A172 (cell line): Measurements from ENCODE around the gene SPATA31E1. TPM values are rescaled to one million over a fixed set of nuclear protein-coding genes. Genes with fewer than 3 reads are reported as not detected.
"Not testable (repeated sequence)": the region's sequence is repeated elsewhere in the genome, so short reads cannot be mapped to it uniquely, and the experiment has no call there.

Source experiments
- DNase-seq: peaks from one replicate; pipeline ENCODE4 v3.0.0-alpha.2; 2015; ENCODE audit warnings: low spot score
- total RNA-seq: library from RNA; depleted of rRNA; stranded (reverse); fragments of >200 nt; shearing (Covaris generic); gene quantifications from 2 replicates; pipeline ENCODE4 v1.2.3, GENCODE V29; 2014

The SPATA31E1 gene
- total RNA-seq, 1 experiment from 2014 or later, result not detected

DNA sequence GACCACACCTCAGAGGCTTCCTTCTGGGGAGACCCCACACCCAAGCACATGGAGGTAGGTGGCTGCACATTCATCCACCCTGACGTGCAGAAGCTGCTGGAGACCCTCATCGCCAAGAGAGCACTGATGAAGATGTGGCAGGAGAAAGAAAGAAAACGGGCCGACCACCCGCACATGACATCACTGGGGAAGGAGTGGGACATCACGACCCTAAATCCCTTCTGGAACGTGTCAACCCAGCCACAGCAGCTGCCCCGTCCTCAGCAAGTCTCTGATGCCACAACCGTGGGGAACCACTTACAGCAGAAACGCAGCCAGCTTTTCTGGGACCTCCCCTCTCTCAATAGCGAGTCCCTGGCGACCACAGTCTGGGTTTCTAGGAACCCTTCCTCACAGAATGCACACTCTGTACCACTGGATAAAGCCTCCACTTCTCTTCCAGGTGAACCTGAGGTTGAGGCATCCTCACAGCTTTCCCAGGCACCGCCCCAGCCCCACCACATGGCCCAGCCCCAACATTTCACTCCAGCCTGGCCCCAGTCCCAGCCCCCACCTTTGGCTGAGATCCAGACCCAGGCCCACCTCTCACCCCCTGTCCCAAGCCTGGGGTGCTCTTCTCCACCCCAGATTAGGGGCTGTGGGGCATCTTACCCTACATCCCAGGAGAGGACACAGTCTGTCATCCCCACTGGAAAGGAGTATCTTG, 3.0 kb downstream of the SPATA31E1 start:
- no peak for DNase-seq

DNA sequence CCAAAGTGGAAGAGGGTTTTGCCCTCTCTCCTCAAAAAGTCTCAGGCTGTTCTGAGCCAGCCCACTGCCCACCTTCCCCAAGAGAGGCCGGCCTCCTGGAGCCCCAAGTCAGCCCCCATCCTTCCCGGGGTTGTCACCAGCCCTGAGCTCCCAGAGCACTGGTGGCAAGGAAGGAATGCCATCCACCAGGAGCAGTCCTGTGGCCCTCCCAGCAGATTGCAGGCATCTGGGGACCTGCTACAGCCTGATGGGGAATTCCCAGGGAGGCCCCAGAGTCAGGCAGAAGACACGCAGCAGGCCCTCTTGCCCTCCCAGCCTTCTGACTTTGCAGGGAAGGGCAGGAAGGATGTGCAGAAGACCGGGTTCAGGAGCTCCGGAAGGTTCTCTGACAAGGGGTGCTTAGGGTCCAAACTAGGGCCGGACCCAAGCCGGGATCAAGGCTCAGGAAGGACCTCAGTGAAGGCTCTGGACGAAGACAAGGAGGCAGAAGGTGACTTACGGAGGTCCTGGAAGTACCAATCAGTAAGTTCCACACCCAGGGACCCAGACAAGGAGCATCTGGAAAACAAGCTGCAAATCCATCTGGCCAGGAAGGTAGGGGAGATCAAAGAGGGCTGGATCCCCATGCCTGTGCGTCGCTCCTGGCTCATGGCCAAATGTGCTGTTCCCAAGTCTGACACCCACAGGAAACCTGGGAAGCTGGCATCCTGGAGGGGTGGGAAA, 3.7 kb downstream of the SPATA31E1 start:
- DNase-seq, result no peak

- no peak for DNase-seq
Observed at GRCh38 chr9:87886933-87887505, 4.3 kb downstream of the SPATA31E1 start.

GRCh38 chr9:87887661-87888480, 5.2 kb downstream of the SPATA31E1 start:
- no peak for DNase-seq

DNA sequence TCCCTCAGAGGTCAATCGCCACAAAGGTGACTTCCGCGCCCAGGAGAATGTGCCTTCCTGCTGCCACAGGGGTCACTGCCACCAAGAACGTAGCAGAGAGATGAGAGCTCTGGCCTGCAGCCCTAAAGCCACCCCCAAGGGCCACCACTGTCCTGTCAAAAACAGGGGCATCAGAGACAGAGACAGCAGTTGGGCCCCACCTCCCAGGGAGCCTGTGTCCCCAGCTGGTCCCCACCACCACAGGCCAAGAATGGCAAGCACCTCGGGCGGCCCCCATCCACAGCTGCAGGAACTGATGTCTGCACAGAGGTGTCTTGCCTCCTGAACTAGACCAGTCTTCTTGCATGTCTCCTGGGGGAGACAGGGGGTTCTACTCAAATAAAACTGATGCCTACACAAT, 5.8 kb downstream of the SPATA31E1 start:
- DNase-seq, result no peak

DNA sequence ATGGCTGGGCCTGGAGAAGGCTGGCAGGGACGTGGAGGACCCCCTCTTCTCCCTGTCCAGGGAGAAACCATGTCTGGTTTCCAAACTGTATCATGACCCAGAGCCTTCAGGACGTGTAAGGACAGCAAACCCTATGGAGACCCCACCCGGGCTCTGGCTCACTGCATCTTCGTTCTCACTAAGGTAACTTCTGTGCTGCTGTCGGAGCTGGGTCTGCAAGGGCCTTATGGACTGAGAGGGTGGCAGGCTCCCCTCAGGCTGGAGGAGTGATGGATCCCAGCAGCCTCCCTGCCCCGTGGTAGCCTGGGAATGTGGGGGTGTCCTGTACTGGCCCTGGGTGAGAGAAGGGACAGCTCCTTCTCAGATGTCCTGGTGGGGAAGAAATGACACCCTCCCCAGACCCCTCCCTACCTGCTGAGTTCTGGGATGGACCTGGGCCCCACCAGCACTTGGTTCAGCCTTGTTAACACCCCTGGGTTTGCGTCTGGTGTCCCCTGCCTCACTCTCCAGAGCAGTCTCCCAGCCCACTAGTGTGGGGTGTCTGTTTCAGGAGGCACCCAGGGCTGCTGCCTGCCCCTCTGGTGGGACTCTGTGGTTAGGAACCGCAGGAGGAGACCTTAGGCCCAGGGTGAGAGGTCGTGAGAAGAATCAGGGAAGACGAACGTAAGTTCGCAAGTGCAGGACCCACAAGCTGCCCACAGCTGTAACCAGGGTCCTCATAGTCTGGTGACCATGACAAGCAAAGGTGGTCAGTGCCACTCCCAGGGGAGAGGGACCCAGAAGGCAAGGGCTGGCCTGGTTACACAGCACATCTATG, 6.6 kb downstream of the SPATA31E1 start:
- DNase-seq, result no peak

DNA sequence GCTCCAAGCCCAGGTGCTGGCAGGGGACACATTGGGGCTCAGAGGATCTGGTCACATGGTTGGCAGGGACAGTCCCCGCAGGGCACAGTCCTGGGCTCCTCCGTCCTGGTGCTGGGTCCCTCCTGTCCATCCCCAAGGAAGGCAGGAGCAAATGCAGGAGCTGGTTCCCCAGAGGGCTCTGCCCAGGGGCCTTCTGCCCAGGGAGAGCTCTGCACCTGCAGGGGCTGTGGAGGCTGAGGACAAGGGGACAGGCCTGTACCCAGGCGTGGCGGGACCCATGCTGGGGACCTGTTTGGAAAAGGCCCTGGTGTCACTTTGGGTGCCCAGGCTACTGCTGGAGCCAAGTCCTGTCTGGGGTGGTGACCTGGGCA, 7.2 kb downstream of the SPATA31E1 start:
- no peak for DNase-seq

DNA sequence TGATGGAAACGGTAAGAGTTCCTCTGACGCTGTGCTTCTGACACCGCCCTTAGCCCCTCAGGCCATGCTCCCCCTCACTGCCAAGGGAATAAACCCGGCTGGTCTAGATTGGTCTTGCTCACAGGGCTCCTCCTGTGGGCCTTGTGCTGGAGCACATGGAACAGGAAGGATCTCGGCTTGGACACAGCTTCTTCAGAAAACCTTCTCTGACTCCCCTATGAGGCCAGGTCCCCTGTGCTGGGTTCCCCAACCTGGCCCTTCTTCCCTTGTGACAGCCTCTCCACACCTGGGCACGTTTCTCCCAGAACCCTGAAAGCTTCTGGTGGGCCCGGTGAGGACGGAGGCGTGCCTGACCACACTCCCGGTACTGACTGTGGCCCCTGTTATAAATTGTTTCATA, 8.2 kb downstream of the SPATA31E1 start:
- no peak for DNase-seq

DNA sequence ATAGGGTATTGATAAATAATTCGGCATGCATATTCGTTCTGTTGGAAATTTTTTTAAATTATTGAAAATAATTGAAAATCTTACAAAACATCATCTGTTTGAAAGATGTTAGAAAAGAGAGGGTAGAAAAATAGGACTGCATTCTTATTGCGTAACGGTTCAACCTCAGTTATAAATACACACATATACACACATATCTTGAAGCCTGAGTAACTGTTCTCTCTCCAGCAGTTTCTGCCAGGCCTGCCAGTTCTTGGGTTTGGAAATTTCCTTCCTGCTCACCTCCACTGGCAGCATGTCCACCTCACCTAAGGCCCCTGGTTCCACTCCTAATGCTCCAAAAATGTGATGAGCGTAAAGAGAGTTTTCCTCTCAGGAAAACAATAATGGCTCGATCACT, 9.1 kb downstream of the SPATA31E1 start:
- no peak for DNase-seq

GRCh38 chr9:87892956-87893355, 10.3 kb downstream of the SPATA31E1 start:
- no peak for DNase-seq

DNA sequence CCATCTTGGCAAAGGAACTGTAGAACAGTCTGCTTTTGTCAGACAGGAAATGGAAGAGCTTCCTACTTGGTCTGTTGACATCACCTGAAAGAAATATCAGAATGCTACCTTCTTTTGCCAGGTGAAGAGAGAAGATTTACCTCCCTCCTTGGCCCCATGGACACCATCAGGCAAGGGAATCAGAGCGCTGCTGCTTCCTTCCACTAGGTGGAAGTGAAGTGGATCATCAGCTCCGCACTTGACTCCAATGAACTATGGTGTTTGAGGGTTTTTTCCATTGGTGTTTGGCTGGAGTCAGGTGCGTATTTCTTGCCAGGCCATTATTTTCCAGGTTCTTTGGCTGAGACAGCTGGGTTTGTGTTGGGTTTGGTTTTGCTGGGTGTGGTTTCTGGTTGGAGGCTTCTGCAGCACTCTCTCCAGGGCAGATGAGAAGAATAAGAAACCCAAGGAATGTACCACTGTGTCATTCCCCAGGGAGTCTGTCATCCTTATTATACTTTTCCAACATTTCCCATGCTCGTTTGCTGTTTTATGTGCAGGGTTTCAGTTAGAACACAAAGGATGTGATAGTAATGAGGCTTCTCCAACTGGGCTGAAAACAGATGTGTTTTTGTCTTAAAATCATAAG, 12.4 kb downstream of the SPATA31E1 start:
- DNase-seq, result no peak

DNA sequence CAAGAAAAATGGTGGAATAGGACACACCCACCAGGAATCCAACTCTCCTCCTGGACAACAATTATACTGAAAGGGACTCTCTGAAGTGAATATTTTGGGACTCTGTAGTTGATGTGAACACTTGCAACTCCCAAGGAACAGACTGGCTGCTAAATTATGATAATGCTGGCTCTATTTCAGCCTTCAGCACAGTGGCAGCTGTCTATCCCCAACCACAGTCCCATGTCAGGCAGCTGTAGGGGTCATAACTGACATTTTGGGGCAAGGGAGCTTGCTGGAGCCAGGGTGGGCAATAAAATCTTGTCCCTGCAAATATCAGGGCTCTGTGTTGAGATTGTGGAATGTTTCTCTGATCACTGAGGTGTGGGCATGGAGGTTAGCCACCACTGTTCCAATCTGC, 14.2 kb downstream of the SPATA31E1 start:
- DNase-seq, result no peak

GRCh38 chr9:87898151-87898550, 15.5 kb downstream of the SPATA31E1 start:
- peak; percentile 54 for DNase-seq

GRCh38 chr9:87902371-87902770, 19.7 kb downstream of the SPATA31E1 start:
- DNase-seq, result not testable (repeated sequence)

DNA sequence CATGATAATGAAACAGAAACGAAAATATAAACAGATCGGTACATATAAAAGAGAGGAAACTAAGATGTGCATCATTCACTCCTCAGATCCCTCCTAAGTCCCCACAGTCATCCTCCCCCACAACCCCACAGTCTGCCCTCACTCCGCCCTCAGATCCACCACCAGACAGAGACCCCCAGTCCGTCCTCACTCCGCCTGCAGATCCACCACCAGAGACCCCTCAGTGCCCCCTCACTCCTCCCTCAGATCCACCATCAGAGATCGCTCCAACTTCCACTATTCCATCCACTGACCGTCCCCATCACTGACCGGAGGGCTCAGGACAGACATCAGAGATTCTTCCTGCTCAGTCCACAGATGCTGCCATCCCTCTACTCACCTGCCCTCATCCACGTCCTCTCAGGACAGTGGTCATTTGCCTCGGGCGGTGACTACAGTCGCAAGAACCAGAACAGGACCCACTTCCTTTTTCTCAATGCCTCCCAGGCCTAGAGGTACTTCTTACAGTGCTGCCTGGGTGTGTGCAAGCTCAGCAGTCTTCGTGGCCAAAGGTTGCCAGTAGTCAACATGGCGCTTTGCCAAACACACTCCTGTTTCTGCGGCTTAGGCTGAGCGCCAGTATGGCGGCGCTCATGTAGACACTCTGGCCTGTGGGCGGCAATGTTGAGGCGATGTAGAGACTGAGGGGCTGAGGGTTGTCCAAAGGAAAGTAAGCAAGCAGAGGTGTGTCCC, 26.8 kb downstream of the SPATA31E1 start:
- DNase-seq, result no peak

DNA sequence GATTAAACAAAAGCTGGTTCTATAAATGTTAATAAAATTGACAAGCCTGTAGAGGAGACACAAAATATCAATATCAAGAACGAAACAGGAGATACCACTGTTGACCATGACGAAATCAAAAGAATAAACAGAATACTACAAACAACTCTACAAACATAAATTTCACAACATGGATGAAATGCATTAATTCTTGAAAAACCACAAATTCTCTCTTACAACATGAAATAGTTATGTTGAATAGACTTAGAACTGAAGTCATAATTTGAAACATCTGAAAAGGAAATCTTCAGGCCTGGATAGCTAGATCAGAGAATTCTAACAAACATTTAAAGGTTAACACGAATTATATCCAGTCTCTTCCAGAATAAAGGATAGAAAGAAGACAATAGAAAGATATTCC, 28.1 kb downstream of the SPATA31E1 start:
- no peak for DNase-seq

DNA sequence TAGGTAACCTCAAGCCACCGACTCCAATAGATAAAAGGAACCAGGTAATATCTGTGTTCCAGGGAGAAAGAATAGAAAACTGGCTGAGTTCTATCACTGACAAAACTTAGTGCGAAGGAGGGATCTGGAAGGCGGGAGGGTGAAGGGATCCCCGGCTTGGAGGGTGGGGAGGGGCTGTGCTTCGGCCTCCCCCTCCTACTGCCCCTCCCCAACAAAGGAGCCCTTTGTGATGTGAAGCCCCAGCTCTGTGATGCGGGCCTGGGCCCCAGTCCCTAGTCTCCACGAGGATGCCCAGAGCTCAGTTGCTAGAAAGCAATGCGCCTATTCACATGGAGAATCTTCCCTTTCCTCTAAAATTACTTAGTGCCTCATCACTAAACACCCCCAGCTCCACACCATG, 35.0 kb downstream of the SPATA31E1 start, which contains the start of gene SPATA31C1:
Gene SPATA31C1, plus strand, starts transcription at position 301 of the 400 bp plus-strand sequence.
- not testable (repeated sequence) for DNase-seq

DNA sequence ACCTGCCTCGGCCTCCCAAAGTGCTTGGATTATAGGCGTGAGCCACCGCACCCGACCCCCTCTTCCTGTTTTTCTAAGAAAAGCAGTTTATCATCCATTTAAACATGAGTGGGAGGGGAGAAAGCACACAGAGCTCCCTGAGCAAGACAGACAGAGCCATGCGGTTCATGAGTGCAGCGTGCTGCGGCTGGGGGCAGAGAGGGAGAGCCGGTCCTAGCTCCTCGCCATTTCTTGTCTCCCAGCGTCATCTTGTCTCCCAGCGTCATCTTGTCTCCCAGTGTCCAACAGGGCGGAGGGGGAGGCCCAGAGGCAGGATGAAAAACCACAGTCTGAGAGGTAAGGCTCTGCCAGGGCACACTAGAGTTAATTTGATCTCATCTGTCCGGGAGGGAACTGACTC, 36.3 kb downstream of the SPATA31E1 start:
- not testable (repeated sequence) for DNase-seq

DNA sequence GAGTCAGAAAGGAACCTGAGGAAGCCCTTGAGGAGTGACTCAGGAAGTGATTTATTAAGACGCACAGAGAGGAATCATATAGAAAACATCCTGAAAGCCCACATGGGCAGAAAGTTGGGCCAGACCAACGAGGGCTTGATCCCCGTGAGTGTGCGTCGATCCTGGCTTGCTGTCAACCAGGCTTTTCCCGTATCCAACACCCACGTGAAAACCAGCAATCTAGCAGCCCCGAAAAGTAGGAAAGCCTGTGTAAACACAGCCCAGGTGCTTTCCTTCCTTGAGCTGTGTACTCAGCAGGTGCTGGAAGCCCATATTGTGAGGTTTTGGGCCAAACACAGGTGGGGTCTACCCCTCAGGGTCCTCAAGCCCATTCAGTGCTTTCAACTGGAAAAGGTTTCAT, 38.9 kb downstream of the SPATA31E1 start:
- not testable (repeated sequence) for DNase-seq

- not testable (repeated sequence) for DNase-seq
Observed at GRCh38 chr9:87923012-87923411, 40.3 kb downstream of the SPATA31E1 start.
